HAP-1 (cell line): ENCODE data around the gene AKAP1.
"Not testable (repeated sequence)": the region's sequence is repeated elsewhere in the genome, so short reads cannot be mapped to it uniquely, and the experiment has no call there.

Experiments used
- DNase-seq, 2 experiments: peaks; one replicate each; pipeline ENCODE4 v3.0.0-alpha.2; 2016 to 2020; ENCODE audit warnings: low spot score in 2 of 2
- H3K27me3 ChIP-seq: fragments of 250-450 bp; sonication (Bioruptor Pico); 2 replicates; pipeline ENCODE4 v1.5.1; 2020; ENCODE audit warnings: low read depth, mild to moderate bottlenecking, moderate library complexity
- H3K36me3 ChIP-seq: fragments of 250-450 bp; sonication (Bioruptor Pico); replicated peaks from 2 replicates; pipeline ENCODE4 v1.5.1; 2020; ENCODE audit warnings: mild to moderate bottlenecking
- H3K4me1 ChIP-seq: fragments of 250-450 bp; sonication (Bioruptor Pico); 2 replicates; pipeline ENCODE4 v1.5.1; 2020; ENCODE audit warnings: mild to moderate bottlenecking
- H3K4me3 ChIP-seq: fragments of 250-450 bp; sonication (Bioruptor Pico); 2 replicates; pipeline ENCODE4 v1.5.1; 2020; ENCODE audit warnings: mild to moderate bottlenecking, moderate library complexity
- H3K9me3 ChIP-seq: fragments of 250-450 bp; sonication (Bioruptor Pico); 2 replicates; pipeline ENCODE4 v1.5.1; 2020; ENCODE audit warnings: mild to moderate bottlenecking, moderate library complexity
- in situ Hi-C: fragments of 300-500 bp; cut with MboI; formaldehyde crosslinking; loops from 3 replicates; pipeline ENCODE4 v1.14.3; 2020; ENCODE audit warnings: low sequenced_read_pairs, inconsistent platforms, mixed read lengths

The AKAP1 gene

DNA sequence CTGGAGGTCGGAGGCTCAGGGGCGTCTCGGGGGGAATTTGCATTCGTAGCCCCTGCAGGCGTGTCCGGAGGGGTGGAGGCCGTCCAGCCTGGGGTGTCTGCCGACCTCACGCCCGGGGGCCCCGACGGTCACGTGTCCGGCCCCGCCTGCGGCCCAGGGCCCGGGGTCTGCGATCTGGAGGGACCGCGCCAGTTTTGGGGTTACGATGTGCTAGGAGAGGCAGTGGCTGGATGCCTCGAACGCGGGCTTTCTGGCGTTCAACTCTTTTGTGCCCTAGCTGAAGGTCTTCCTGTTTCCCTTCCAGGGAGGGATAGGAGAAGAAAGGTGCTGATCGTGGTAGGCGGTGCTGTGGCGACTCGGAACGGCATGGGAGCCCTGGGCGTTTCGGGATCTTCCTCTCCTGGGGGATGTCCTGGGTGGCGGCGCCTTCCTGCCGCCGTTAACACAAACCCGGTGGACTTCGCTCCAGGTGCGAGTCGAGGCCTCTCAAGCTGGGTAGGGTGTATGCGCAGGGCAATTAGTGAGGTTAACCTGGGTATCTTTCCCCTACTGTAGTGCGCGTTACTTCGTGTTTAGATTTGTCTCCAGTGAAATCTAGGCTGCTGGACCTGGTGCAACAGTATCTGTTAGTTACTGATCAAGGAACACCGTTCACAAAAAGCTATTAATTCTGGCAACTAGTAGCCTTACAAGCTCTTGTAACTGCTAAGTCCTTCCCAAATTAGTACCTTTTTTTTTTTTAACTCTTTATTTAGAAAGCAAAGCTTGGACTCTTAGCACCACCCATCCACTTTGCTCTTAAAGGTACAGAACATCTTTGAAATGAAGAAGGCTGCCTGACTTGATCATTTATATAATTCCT, 1.3 kb downstream of the AKAP1 start:
- peak overlapping the region; percentile 52 for H3K4me3 ChIP-seq

DNA sequence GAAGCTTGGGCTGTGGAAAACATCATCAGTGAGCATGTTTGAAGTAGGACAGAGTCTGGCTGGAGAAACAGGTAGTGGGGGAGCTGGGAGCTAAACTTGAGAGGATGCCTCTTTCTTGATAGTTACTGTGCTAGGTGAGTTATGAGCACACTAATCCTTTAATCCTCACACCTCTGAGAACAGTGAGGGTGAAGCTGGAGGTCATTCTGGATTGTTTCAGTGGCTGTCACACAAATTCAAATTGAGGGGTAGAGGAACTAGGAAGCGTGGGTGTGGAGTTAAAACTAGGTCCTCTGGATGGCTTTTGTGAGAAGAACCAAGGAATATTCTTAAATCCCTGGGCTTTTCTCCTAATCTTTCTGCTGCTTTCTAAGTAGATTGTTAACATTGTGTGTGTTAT, 3.3 kb downstream of the AKAP1 start:
- in situ Hi-C loops: no loop called here
- Histone ChIP-seq H3K4me3 (no peak overlapping the region), H3K36me3 (no peaks in the 10 kb centered on the region), H3K27me3 (no peaks in the 10 kb centered on the region), H3K9me3 (no peaks in the 10 kb centered on the region), H3K4me1 (peaks cover 30% of the 10 kb centered on the region)
- DNase-seq: peak in 1 of 2 experiments; percentile 55

More for the DNA sequence above, 1.3 kb downstream of the AKAP1 start:
- H3K27me3 ChIP-seq: no peaks in the 10 kb centered on the region
- in situ Hi-C loops: no loop called here
- no peaks in the 10 kb centered on the region for H3K36me3 ChIP-seq
- peaks cover 29% of the 10 kb centered on the region for H3K4me1 ChIP-seq
- no peaks in the 10 kb centered on the region for H3K9me3 ChIP-seq
- DNase-seq: peak in 1 of 2 experiments; percentile 54

DNA sequence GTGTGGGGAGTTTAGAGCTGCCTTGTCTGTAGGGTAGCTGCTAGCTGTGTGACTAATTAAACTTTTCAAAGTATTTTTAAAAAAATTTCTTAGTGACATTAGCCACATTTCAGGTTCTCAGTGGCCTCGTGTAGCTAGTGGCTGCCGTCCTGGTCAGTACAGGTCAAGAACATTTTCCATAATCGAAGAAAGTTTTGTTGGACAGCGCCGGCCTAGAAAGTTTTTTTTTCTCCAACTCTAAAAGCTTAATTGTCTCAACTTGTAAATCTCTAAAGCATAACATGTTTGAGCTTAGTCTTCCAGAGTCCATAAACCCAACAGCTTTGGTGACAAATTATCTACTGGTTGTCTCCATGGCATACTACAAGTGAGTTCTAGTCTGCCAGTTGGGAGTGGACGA, 4.3 kb downstream of the AKAP1 start:
- no peaks in the 10 kb centered on the region for H3K9me3 ChIP-seq
- no peaks in the 10 kb centered on the region for H3K36me3 ChIP-seq
- no peak for DNase-seq
- H3K4me3 ChIP-seq: no peak overlapping the region
- H3K27me3 ChIP-seq: no peaks in the 10 kb centered on the region
- in situ Hi-C loops: no loop called here
- peaks cover 30% of the 10 kb centered on the region for H3K4me1 ChIP-seq

DNA sequence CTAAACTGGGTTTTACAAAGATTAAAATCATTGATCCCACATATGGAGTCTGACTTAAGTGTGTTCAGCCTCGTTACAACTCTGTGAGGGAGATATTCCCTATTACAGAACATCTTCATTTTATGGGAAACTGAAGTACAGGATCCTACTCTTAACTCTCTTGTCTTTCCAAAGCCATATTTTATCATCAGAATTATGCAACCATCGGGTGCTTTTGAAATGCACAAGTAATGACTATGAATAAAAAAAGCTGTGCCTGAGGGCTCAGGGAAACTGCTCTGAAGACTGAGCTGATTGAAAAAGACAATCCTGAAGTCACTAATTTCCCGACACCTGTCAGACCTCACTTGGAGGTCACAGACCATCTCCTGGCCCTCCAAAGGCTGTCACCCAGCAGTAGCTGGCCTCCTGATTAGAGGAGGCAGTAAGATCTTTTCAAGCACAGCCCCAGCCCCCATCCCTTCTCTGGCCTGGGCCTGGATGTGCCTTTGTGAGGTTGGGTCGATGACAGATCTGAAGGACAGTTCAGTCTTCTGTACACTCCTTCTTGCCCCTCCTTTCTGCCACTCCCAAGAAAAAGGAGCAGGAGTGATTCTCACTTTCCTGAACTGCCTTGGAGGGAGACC, 5.6 kb downstream of the AKAP1 start:
- peak; percentile 46 to 60 for DNase-seq
- no peaks in the 10 kb centered on the region for H3K9me3 ChIP-seq
- H3K36me3 ChIP-seq: no peaks in the 10 kb centered on the region
- in situ Hi-C loops: no loop called here
- H3K4me3 ChIP-seq: no peak overlapping the region
- peaks cover 30% of the 10 kb centered on the region for H3K4me1 ChIP-seq
- no peaks in the 10 kb centered on the region for H3K27me3 ChIP-seq

DNA sequence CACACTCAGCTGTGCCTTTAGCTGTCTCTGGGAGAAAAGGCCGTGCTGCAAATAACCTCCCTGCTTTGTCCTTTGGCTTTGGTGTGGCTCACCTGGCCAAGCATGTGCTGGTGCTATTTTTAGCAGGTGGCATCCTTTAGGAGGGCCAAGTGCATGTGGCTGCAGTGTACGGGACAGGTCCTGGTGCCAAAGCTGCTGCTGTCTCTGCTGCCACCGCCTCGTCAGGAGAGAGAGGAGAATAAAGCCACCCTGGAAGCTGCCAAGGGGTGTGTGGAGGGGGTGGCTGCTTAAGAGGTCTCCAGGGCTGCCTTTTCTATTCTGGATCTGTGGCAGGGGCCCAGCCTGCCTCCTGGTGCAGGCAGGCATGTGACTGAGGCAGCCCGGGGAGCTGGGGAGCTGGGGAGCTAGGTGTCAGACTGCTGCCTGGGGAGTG, 6.2 kb downstream of the AKAP1 start:
- in situ Hi-C loops: no loop called here
- H3K4me1 ChIP-seq: peaks cover 30% of the 10 kb centered on the region
- no peaks in the 10 kb centered on the region for H3K27me3 ChIP-seq
- no peak for DNase-seq
- H3K9me3 ChIP-seq: no peaks in the 10 kb centered on the region
- no peak overlapping the region for H3K4me3 ChIP-seq
- no peaks in the 10 kb centered on the region for H3K36me3 ChIP-seq

DNA sequence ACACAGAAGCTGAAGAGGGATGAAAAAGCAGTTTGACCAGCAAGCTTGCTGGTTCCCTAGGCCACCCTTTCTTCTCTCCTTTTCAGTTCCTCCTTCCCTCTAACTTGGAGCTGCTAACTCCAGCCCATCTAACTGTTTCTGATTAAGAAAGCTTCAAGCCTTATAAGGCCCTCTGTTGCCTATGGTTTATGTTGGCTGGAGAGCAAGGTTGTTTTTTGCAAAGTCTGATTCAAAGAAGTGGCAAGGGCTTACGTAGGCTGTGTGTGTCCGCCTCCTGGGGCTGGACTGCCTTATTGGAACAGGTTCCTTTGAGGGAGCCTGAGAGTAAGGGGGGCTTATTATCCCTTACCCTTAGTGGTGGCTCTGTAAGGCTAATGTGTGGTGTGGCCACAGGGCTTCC, 7.1 kb downstream of the AKAP1 start:
- in situ Hi-C loops: no loop called here
- H3K27me3 ChIP-seq: no peaks in the 10 kb centered on the region
- no peaks in the 10 kb centered on the region for H3K9me3 ChIP-seq
- no peaks in the 10 kb centered on the region for H3K36me3 ChIP-seq
- no peak for DNase-seq
- H3K4me3 ChIP-seq: no peak overlapping the region
- H3K4me1 ChIP-seq: peaks cover 30% of the 10 kb centered on the region

DNA sequence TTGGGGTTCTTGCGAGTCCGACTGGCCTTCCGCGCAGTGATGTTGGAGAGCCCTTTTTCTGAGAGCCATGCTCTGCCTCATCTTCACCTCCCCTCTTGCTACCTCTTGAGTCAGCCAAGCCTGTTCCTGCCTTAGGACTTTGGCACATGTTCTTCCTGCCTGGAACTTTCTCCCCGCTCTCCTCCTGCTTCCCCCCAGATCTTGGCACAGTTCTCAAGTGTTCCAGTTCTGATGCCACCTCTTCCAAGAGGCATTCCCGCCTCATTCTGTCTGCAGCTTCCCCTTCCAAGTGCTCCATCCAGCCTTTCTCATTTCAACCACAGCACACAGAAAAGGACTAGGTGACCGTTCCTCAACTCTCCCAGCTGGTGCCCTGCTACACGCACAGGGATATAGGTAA, 7.7 kb downstream of the AKAP1 start:
- Histone ChIP-seq H3K4me1 (peaks cover 27% of the 10 kb centered on the region), H3K9me3 (no peaks in the 10 kb centered on the region), H3K27me3 (no peaks in the 10 kb centered on the region), H3K36me3 (no peaks in the 10 kb centered on the region), H3K4me3 (no peak overlapping the region)
- no peak for DNase-seq
- in situ Hi-C loops: no loop called here

DNA sequence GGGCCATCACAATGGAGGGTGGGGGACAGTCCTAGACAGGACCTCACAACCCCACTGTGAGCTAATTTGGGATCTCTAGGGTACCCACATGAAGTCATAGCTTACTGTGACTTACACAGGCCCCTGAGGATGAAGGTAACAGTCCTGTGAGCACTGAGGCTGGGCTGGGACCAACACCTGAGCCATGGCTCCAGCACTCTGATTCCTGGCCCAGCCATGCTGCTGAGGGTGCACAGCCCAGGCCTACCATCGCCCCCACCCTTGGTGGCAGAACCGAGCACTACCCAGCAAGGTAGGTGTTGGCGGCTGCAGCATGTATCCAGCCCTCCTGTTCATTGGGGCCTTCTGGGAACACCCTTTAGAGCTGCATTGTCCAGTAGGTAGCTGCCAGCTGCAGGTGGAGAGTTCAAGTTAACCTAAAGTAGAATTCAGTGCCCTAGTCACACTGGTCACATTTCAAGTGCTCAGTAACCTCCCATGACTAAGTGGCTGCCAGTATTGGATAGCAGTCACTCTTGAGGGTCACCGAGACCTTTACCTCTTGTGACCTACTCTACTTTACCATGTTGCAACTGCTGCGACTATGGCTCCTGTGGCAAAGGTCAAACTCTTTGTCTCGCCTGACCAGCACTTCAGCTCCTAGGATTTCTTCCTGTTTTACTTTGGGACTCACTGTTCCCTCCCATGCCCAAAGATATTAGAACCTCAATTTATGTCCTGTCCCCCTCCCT, 11.6 kb downstream of the AKAP1 start:
- in situ Hi-C loops: no loop called here

DNA sequence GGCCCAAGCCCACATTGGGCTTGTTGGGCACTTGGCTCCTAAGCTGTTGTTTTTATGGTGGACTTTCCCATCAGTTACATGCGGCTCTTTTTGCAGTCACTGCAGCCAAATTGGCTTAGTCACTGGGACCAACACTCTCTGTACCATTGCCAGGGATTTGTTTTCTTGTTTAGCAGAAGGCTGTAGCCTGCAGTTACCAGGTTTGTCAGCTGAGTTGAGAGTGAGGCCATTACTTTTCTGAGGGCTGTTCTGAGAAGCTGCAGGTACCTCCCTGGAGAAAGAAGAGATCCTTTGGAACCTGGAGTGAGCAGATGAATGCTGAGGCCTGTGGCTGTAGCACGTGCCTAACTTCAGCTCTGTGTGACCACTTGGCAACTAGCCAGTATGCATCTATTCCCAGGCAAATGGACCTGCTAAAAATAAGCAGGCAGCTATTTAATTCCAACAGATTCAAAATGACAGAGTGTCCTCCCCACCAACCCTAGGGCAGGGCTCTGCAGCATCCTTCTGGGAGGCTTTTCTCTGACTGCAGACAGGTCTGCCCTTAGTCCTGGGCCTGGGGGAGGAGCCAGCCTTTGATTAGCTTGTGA, 12.9 kb downstream of the AKAP1 start:
- Histone ChIP-seq H3K27me3 (no peaks in the 10 kb centered on the region), H3K36me3 (no peaks in the 10 kb centered on the region), H3K4me3 (no peak overlapping the region), H3K4me1 (peaks cover 15% of the 10 kb centered on the region), H3K9me3 (no peaks in the 10 kb centered on the region)
- in situ Hi-C loops: no loop called here
- DNase-seq: peak in 1 of 2 experiments; percentile 52

More for the DNA sequence above, 11.6 kb downstream of the AKAP1 start:
- no peak for DNase-seq
- Histone ChIP-seq H3K9me3 (no peaks in the 10 kb centered on the region), H3K4me3 (no peak overlapping the region), H3K27me3 (no peaks in the 10 kb centered on the region), H3K4me1 (peaks cover 15% of the 10 kb centered on the region), H3K36me3 (no peaks in the 10 kb centered on the region)

DNA sequence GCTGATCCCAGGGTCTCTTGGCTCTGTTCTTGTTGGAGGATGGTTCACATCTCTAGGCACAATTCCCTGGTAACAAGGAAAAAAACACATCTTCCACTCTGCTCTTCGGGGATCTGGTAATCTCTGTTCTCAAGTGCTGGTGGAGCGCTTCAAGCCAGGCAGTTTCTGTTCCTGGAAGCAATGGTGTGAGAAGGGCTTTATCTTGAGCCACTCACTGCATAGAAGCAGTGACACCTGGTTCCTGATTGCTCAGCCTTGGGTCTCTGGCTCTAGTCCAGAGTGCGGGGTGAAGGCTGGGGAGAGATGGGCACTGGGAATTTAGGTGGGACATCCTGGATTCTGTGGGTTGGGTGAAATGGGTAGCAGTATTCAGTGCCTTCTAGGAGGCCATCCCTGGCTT, 14.1 kb downstream of the AKAP1 start:
- no peak for DNase-seq
- no peaks in the 10 kb centered on the region for H3K36me3 ChIP-seq
- in situ Hi-C loops: no loop called here
- no peak overlapping the region for H3K4me3 ChIP-seq
- H3K4me1 ChIP-seq: peaks cover 15% of the 10 kb centered on the region
- H3K9me3 ChIP-seq: no peaks in the 10 kb centered on the region
- H3K27me3 ChIP-seq: no peaks in the 10 kb centered on the region

DNA sequence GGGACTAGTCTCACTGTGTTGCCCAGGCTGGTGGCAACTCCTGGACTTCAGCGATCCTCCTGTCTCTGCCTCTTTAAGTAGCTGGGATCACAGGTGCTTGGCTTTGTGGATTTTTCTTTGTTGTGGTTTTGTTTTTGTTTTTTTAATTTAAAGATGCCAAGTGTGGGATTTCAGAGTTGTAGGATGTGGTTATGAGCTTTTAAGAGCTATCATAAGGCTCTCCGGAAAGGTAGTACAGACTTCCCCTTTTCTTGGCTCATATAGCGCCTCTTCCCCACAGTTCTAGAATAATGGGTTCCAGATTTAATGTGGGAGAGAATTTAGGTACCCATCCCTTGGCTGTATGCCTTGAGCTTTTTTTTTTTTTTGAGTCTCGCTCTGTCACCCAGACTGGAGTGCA, 17.1 kb downstream of the AKAP1 start:
- H3K27me3 ChIP-seq: no peaks in the 10 kb centered on the region
- H3K36me3 ChIP-seq: peaks cover 4% of the 10 kb centered on the region
- no peak overlapping the region for H3K4me3 ChIP-seq
- DNase-seq: no peak
- H3K9me3 ChIP-seq: no peaks in the 10 kb centered on the region
- in situ Hi-C loops: no loop called here
- peaks cover 15% of the 10 kb centered on the region for H3K4me1 ChIP-seq

DNA sequence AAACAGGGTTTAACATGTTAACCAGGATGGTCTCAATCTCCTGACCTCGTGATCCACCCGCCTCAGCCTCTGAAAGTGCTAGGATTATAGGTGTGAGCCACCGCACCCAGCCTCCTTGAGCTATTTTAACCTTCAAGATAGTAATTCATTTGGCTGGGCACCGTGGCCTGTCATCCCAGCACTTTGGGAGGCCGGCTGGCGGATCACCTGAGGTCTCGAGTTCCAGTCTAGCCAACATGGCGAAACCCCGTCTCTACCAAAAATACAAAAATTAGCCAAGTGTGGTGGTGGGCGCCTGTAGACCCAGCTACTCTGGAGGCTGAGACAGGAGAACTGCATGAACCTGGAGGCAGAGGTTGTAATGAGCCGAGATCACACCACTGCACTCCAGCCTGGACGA, 17.6 kb downstream of the AKAP1 start:
- H3K9me3 ChIP-seq, H3K27me3 ChIP-seq, DNase-seq, H3K4me3 ChIP-seq, in situ Hi-C loops, H3K36me3 ChIP-seq: not testable (repeated sequence)
- peaks cover 15% of the 10 kb centered on the region for H3K4me1 ChIP-seq

DNA sequence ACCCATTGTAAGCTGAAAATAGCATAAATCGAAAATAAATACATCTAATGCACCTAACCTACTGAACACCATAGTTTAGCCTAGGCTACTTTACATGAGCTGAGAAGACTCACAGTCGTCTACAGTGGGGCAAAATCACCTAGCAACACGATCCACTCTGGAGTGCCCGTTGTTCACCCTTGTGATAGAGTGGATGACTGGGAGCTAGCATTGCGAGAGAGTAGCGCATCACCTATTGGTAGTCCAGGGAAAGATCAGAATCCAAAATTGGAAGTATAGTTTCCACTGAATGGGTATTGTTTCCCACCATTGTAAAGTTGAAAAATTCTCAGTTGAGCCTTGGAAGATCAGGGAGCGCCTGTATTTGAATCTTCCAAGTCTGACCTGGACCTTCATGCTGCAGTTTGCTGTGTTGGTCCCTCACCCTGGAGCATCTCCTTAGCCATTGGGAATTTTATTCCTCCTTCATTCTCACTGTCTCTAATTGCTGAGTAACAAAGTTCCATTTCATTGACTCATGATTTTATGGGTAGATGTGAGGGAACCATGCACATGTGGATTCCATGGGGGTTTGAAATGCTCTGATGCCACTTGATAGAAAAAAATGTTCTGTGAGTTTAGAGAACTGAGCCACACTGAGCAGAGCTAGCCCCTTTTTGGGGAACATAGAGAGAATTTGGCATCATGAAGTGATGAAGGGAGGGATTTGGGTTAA, 19.6 kb downstream of the AKAP1 start:
- no peaks in the 10 kb centered on the region for H3K27me3 ChIP-seq
- H3K4me1 ChIP-seq: peaks cover 9% of the 10 kb centered on the region
- H3K36me3 ChIP-seq: peaks cover 4% of the 10 kb centered on the region
- DNase-seq: no peak
- no peaks in the 10 kb centered on the region for H3K9me3 ChIP-seq
- H3K4me3 ChIP-seq: no peak overlapping the region
- in situ Hi-C loops: no loop called here
